ENCODE results near the gene ZKSCAN1.

DNA sequence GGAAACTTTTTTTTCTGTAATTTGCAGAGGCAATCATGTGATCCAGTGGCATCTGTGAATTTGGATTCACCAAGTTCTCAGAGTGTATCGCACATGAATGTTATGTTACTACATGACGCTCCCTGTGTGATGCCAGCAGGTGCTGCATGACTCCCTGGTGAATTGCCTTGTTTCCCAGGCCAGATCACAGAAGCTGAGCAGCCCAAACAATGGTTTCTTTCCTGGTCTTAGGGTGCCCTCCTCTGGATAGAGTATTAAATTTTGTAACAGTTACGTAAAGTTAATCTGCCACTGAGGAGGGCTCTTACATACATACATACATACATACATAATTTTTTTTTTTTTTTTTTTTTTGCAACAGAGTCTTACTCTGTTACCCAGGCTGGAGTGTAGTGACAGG is 37.8 kb downstream of the ZKSCAN1 start:
- no peak for TF ChIP-seq EP300 (IDR thresholded peaks at IDR 0.05)
- TF ChIP-seq, protein P1, sequence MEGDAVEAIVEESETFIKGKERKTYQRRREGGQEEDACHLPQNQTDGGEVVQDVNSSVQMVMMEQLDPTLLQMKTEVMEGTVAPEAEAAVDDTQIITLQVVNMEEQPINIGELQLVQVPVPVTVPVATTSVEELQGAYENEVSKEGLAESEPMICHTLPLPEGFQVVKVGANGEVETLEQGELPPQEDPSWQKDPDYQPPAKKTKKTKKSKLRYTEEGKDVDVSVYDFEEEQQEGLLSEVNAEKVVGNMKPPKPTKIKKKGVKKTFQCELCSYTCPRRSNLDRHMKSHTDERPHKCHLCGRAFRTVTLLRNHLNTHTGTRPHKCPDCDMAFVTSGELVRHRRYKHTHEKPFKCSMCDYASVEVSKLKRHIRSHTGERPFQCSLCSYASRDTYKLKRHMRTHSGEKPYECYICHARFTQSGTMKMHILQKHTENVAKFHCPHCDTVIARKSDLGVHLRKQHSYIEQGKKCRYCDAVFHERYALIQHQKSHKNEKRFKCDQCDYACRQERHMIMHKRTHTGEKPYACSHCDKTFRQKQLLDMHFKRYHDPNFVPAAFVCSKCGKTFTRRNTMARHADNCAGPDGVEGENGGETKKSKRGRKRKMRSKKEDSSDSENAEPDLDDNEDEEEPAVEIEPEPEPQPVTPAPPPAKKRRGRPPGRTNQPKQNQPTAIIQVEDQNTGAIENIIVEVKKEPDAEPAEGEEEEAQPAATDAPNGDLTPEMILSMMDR (IDR thresholded peaks at IDR 0.05), result peak in 3 of 4 experiments; percentile 17 to 37 (median 36)
- TF ChIP-seq POLR2AphosphoS5 (IDR thresholded peaks at IDR 0.05), result no peak
- no peak for TF ChIP-seq POLR2A (IDR thresholded peaks at IDR 0.05)

All from gastroesophageal sphincter (tissue), 3 donors.